HG03045 (cell line): ENCODE data around the gene SLC28A1.
"Not testable (repeated sequence)": the region's sequence is repeated elsewhere in the genome, so short reads cannot be mapped to it uniquely, and the experiment has no call there.

ENCODE experiments used
- ATAC-seq: cut with Tn5 transposase; IDR thresholded peaks from one replicate; pipeline ENCODE4 v1.9.1; 2021; ENCODE audit warnings: mild to moderate bottlenecking, moderate library complexity; ENCODE audit not compliant: unreplicated experiment

The SLC28A1 gene, protein sequence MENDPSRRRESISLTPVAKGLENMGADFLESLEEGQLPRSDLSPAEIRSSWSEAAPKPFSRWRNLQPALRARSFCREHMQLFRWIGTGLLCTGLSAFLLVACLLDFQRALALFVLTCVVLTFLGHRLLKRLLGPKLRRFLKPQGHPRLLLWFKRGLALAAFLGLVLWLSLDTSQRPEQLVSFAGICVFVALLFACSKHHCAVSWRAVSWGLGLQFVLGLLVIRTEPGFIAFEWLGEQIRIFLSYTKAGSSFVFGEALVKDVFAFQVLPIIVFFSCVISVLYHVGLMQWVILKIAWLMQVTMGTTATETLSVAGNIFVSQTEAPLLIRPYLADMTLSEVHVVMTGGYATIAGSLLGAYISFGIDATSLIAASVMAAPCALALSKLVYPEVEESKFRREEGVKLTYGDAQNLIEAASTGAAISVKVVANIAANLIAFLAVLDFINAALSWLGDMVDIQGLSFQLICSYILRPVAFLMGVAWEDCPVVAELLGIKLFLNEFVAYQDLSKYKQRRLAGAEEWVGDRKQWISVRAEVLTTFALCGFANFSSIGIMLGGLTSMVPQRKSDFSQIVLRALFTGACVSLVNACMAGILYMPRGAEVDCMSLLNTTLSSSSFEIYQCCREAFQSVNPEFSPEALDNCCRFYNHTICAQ

DNA sequence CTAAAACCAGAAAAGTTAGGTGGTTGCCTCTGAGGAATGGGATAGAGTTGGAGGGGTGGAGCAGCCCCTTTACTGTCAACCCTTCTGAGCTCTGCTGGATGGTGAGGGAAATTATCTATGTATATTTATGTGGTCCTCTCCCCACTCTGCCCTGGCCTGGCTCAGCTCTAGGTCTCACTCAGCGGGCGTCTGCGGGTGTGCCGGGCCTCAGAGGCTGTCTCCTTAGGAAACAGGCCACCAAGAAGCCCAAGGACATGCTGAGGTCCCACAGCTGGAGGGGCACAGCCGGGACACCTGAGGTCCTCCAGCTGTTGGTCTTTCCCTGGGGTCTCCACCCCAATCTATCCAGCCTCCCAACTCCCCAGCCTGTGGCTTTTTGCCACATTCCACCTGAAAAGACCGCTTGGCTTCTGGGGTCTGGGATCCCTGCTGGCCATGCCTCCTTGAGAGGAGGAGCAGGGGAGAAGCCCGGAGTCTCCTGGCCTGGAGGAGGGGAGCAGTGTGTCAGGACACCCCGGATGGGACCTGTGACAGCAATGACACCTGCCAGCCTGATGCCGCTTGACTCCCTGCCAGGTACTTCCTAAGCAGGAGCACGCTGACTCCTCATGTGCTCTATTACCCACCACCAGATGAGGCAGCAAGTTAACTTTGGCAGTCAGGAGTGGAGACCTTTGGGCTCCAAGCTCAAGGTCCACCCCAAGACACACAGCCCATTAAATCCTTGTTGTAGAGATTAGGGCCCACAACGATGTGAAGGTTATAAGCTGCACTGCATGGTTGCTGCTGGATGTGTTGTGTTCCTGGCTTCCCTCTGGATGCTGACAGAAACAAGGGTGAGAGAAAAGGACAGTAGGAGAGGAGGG, at the start of gene SLC28A1:
SLC28A1 (plus strand) TSS at position 747 of the 866 bp plus-strand sequence. CDS start 3,099 bp downstream, outside the sequence.
- ATAC-seq = no peak

GRCh38 chr15:84834969-84835368, 49.5 kb upstream of the SLC28A1 start:
- ATAC-seq = no peak

GRCh38 chr15:84835661-84836337, 48.7 kb upstream of the SLC28A1 start:
- no peak for ATAC-seq

DNA sequence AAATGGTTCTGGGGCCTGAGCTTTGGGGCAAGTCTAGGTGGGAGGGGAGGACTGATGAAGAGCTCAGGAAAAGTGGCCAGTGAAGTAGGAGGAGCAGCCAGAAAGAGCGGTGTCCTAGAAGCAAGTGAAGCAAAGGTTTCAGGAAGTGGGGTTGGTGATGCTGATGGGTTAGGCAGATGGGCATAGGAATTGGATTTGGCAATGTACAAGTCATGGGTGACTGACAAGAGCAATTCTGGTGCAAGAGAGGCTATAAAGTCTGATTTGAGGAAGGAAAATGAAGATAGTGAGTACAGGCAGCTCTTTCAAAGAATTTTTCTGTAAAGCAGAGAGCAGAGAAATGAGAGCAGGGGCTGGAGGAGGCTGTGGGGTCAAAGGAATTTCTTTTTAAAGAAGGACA, 47.6 kb upstream of the SLC28A1 start:
- no peak for ATAC-seq

GRCh38 chr15:84839714-84840113, 44.7 kb upstream of the SLC28A1 start:
- ATAC-seq = no peak

DNA sequence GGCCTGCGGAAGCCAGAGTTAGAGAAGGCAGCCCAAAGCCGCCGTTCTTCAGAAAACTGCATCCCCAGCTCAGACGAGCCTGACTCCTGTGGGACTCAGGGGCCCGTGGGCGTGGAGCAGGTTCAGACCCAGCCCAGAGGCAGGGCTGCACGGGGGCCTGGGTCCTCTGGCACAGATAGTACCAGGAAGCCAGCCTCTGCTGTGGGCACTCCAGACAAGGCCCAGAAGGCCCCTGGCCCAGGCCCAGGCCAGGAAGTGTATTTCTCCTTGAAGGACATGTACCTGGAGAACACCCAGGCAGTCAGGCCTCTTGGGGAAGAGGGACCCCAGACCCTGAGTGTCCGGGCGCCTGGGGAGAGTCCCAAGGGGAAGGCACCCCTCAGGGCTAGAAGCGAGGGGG, 44.2 kb upstream of the SLC28A1 start:
- ATAC-seq = no peak

DNA sequence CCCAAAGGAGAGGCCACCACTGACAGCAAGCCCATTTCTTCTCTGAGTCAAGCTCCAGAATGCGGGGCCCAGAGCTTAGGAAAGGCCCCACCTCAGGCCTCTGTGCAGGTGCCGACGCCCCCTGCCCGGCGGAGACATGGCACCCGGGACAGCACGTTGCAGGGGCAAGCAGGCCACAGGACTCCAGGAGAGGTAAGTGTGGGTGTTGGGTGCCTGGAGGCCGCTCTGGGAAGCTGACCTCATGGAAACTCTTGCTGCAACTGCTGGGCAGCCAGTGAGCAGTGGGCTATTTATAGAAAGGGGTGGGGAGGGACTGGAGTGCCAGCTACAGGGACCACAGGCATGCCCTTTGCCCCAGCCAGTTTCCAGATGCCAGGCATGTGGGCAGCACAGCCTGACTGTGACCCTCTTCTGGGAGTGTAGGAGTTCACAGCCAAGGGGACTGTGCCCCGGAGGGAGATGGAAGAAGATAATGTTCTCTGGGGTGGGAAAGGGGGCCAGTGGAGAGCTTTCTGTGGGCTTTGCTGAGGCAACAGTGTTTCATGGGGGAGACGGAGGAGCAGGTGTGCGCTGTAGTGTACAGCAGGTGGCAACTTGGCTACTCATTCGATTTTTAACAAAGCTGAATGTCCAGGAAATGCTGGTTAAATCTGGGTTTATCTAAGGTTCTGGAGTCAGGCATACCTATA, 43.6 kb upstream of the SLC28A1 start:
- ATAC-seq = no peak

DNA sequence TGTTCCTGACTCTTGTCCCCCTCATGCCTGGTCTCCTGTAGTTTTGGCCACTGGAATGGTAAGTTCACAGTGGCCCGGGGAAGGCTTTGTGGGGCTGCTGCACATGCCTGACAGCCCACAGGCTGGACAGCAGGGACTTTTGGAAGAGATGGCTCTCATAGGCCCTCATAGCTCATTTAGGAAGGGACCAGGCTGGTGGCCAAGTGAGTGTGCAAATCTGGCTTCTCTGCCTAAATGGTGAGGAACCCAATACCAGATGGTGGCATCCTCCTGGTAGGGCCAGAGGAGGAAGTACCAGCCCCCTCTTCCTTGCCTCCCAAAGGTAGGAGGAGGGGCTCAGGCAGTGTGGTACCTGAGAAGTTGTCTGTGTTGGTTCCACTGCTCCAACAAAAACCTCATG, 41.7 kb upstream of the SLC28A1 start:
- ATAC-seq = no peak

DNA sequence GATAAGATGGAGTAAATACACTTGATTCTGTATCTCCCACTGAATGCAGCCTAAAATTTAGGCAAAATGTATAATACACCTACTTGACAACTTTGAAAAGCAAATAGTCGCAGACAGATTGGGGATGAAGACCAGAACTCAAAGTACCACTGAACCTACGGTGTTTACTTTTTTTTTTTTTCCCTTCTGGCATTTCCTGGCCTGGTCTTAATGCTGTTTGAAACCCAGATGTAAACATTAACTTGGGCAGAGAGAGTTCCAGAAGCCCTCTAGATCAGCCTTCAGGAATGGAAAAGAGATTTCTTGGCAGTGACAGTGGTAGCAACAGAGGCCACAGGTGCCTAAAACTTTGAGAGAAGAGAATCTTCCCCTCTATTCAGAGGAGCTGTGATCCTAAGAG, 39.5 kb upstream of the SLC28A1 start:
- ATAC-seq = no peak

GRCh38 chr15:84845631-84846030, 38.8 kb upstream of the SLC28A1 start:
- not testable (repeated sequence) for ATAC-seq

DNA sequence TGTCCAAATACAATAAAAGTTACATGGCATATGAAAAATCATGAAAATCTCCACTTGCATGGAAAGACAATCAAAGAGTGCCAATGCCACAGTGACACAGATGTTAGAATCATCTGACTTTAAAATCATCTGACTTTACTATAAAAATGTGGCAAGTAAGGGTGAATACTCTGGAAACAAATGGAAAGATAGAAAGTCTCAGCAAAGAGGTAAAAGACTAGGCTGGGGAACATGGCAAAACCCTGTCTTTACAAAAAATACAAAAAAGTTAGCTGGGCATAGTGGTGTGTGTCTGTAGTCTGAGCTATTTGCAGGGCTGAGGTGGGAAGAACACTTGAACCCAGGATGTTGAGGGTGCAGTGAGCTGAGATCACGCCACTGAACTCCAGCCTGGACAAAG, 38.2 kb upstream of the SLC28A1 start:
- ATAC-seq = no peak

DNA sequence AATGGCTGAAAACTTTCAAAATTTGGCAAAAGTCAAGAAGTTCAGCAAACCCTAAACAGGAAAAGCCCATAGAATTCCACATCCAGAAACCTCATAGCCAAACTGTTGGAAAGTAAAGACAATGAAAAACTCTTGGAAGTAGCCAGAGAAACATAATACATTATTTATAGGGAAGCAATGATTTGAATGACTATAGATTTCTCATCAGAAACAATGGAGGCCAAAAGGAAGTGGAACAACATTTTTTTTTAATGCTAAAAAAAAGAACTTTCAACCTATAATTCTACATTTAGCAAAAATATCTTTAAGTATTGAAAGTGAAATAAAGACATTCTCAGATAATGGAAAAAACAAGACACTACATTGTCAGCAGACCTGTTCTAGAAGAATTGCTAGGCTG, 37.1 kb upstream of the SLC28A1 start:
- ATAC-seq = no peak

DNA sequence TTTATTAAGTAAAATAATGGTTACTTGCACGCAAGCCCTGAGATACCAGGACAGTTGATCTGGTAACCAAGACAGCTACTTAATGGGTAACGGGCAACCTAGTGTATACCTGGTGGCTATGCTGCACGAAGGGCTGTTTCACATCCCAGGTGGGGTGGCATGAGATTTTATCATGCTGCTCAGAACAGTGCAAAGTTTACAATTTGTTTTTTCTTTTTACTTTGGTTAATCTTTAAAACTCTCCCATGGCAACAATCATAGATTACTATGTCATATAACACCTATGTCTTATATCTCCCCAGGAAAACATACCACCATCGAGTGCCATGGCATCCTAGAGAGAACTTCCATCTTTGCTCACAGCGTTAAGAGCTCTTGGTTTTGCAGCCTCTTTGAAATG, 32.2 kb upstream of the SLC28A1 start:
- no peak for ATAC-seq

DNA sequence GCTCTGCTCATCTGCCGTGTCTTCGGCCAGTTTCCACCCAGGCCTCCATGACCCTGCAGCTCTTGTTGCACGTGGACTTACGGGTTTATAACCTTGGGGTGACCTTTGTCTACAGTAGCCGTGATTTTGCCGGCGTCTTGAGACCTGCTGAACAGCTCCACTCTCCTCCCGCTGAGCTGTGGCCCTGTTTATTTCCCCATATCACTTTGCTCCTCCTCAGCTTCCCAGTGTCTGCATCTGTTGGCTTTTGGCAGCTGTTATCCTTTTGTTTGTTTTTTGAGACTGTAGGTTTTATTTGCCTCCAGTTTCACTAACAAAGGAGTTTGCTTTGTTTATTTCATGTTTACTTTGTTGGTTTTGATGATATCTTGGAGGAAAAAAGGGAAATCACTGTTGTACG, 29.3 kb upstream of the SLC28A1 start:
- no peak for ATAC-seq

DNA sequence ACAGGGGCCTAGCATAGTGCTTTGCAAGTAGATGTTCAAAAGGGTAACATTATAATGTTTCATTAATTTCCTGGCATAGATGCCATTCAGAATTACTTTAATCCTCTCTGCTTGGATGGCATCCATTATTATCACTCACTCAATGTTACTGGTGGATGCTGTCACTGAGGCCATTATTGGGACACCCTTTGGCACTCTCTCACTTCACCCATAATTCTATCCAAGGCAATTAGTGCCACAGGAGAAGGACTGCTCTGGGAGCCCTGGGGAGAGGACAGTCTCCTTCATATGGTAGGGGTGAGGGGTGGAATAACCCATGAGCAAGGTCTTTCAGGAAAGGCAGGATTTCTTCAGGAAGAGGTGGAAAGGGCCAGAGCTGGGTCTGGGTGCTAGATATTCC, 28.7 kb upstream of the SLC28A1 start:
- ATAC-seq = no peak

GRCh38 chr15:84856731-84857417, 27.6 kb upstream of the SLC28A1 start:
- no peak for ATAC-seq

DNA sequence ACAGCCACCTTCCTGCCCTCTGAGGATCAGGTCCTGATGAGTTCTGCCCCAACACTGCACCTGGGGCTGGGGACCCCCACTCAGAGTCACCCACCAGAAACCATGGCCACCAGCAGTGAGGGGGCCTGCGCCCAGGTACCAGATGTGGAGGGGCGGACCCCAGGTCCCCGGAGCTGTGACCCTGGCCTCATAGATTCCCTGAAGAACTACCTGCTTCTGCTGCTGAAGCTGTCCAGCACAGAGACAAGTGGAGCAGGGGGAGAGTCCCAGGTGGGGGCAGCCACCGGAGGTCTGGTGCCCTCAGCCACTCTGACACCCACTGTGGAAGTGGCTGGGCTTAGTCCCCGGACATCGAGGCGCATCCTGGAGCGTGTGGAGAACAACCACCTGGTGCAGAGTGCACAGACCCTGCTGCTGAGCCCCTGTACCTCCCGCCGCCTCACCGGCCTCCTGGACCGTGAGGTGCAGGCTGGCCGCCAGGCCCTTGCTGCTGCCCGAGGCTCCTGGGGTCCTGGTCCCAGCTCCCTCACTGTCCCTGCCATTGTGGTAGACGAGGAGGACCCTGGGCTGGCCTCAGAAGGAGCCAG, 27.0 kb upstream of the SLC28A1 start:
- ATAC-seq = no peak

GRCh38 chr15:84858231-84858630, 26.2 kb upstream of the SLC28A1 start:
- no peak for ATAC-seq

GRCh38 chr15:84859144-84859543, 25.3 kb upstream of the SLC28A1 start:
- no peak for ATAC-seq
